ENCODE results near the gene TRPV3. TPM values are rescaled to one million over a fixed set of nuclear protein-coding genes. Genes with fewer than 3 reads are reported as not detected.

Gene TRPV3
- total RNA-seq, 2 experiments from 2014 or later, result 0.25 to 0.67 TPM

DNA sequence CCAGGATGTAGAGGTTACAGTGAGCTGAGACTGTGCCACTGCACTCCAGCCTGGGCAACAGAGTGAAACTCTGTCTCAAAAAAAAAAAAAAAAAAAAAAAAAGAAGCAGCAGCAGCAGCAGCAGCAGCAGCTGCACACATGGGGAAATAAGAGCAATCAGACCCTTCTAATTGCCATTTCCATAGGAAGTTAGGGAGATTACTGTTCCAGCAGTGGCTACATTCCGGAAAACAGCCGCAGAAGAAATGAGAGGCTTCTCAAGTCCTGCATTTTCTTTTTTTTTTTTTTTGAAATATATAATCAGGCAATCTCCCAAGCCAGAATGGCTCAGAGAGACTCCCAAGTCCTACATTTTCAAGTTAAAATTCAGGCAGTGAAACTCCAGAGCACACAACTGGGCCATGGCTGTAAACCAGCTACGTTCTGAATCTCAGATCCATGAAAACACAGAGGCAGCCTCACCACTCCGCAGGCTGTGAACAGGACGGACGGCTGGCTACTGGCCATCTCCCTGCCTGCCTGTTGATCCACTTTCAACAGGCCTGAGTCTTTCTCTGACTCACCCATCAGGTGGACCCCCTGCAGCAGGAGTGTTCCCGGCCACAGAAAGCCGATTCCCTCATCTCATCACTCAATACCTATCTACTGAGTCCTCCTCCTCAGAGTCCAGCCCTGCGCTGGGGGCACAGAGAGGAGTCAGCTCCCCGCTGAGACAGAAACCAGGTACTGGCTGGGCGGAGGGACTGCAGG is 36.6 kb upstream of the TRPV3 start:
- Mint-ChIP-seq H3K36me3 (ENCODE audit: low read depth) (peaks cover 5% of the 10 kb centered on the region), H3K27ac (no peak overlapping the region), H3K4me1 (ENCODE audit: low read depth) (no peaks in the 10 kb centered on the region), H3K9me3 (no peaks in the 10 kb centered on the region), H3K27me3 (no peaks in the 10 kb centered on the region), H3K4me3 (no peak overlapping the region)
- intact Hi-C loops (cut with micrococcal nuclease), result no loop called here
- ChIA-PET CTCF (interaction anchor here (1.0 kb wide), 1 partner anchor 9 kb away, joined by 3 read pairs; no protein-coding TSS in a partner anchor), POLR2A (no interaction called here)
- TF ChIP-seq, protein P1, sequence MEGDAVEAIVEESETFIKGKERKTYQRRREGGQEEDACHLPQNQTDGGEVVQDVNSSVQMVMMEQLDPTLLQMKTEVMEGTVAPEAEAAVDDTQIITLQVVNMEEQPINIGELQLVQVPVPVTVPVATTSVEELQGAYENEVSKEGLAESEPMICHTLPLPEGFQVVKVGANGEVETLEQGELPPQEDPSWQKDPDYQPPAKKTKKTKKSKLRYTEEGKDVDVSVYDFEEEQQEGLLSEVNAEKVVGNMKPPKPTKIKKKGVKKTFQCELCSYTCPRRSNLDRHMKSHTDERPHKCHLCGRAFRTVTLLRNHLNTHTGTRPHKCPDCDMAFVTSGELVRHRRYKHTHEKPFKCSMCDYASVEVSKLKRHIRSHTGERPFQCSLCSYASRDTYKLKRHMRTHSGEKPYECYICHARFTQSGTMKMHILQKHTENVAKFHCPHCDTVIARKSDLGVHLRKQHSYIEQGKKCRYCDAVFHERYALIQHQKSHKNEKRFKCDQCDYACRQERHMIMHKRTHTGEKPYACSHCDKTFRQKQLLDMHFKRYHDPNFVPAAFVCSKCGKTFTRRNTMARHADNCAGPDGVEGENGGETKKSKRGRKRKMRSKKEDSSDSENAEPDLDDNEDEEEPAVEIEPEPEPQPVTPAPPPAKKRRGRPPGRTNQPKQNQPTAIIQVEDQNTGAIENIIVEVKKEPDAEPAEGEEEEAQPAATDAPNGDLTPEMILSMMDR (IDR thresholded peaks at IDR 0.05), result no peak
- ATAC-seq (no peak), DNase-seq (no peak)

DNA sequence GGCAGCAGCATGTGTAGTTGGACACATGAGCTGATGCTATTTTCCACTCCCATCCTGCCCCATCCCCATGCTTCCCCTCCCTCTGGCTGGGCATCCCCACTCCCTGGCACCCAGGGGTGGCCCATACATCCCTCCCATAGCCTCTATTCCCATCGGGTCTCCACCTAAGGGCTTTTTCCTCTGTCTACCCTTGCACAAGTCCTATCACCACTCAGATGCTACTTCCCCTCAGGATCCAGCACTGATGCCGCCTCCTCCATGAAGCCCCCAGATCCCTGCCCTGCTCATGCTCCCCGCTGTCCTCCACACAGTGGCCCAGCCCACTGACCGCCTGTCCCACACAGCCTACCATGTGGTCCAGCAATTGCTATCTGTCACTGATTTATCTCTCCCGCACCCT is 35.8 kb upstream of the TRPV3 start:
- no peaks in the 10 kb centered on the region for H3K9me3 Mint-ChIP-seq
- no peaks in the 10 kb centered on the region for H3K4me1 Mint-ChIP-seq (ENCODE audit: low read depth)
- no peak overlapping the region for H3K4me3 Mint-ChIP-seq
- H3K27me3 Mint-ChIP-seq, result no peaks in the 10 kb centered on the region
- DNase-seq (no peak), ATAC-seq (no peak)
- ChIA-PET CTCF (no interaction called here), POLR2A (no interaction called here)
- TF ChIP-seq, protein P1 (IDR thresholded peaks at IDR 0.05), result no peak
- peaks cover 5% of the 10 kb centered on the region for H3K36me3 Mint-ChIP-seq (ENCODE audit: low read depth)
- intact Hi-C loops (cut with micrococcal nuclease), result no loop called here
- H3K27ac Mint-ChIP-seq, result no peak overlapping the region

DNA sequence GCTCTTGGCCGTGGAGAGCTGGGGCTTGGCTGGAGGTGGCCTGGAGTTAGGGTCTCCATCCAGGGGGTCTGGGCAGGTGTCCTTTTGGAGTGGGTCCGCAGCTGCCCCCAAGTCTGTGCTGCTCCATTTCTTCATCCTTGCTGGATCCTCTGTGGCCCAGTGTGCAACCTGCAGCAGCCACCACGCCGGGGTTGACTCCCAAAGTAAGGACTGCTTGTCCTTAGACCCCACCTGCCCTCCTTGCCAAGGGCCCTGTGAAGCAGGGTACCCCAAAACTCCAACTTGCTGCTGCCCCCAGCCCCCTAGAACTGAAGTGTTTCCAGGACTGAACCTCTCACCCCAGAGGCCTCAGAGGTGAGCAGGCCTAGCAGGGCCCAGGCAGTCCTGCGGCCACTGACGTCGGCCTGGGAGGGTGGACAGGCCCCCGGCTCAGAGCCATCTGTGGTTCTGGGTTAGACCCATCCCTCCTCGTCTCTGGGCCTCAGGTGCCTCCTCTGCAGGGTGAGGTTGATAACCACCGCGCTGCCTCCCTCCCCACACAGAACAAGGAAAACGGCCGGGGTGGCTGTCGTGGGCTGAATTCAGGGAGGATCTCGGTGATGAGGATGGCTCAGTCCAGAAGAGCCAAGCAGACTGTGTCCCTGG is 34.7 kb upstream of the TRPV3 start:
- no peaks in the 10 kb centered on the region for H3K27me3 Mint-ChIP-seq
- no peak overlapping the region for H3K27ac Mint-ChIP-seq
- DNase-seq (no peak), ATAC-seq (no peak)
- peaks cover 5% of the 10 kb centered on the region for H3K36me3 Mint-ChIP-seq (ENCODE audit: low read depth)
- H3K9me3 Mint-ChIP-seq, result no peaks in the 10 kb centered on the region
- intact Hi-C loops (cut with micrococcal nuclease), result no loop called here
- no peak overlapping the region for H3K4me3 Mint-ChIP-seq
- POLR2A ChIA-PET, result interaction anchor here (0.7 kb wide), 1 partner anchor 415 kb away, joined by 4 read pairs; no protein-coding TSS in a partner anchor
- CTCF ChIA-PET, result interaction anchor here (1.7 kb wide), 1 partner anchor 10 kb away, joined by 7 read pairs; no protein-coding TSS in a partner anchor
- TF ChIP-seq, protein P1 (IDR thresholded peaks at IDR 0.05), result no peak
- H3K4me1 Mint-ChIP-seq (ENCODE audit: low read depth), result no peaks in the 10 kb centered on the region

DNA sequence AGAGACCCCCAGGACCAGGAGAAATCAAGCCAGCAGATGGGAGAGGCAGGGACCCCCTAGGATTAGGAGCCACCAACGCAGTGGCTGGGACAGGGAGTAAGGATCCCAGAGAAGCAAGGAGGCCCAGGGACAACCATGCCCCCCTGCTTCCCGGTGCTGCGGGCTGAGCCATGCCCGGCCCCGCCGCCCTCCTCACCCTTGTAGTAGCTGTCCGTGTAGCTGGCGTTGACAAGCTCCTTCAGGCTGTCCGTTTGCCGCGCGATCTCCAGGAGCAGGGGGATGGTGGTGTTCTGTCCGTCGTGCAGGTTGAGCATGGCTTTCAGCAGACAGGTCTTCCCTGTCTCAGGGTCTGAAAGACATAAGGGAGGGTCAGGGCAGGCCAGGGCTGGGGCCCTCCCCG is 33.2 kb upstream of the TRPV3 start:
- POLR2A ChIA-PET, result no interaction called here
- CTCF ChIA-PET, result interaction anchor here (1.7 kb wide), 1 partner anchor 12 kb away, joined by 7 read pairs; no protein-coding TSS in a partner anchor
- no peak overlapping the region for H3K27ac Mint-ChIP-seq
- TF ChIP-seq, protein P1 (IDR thresholded peaks at IDR 0.05), result no peak
- ATAC-seq (no peak), DNase-seq (no peak)
- no peaks in the 10 kb centered on the region for H3K4me1 Mint-ChIP-seq (ENCODE audit: low read depth)
- H3K36me3 Mint-ChIP-seq (ENCODE audit: low read depth), result peaks cover 5% of the 10 kb centered on the region
- no peak overlapping the region for H3K4me3 Mint-ChIP-seq
- no peaks in the 10 kb centered on the region for H3K27me3 Mint-ChIP-seq
- intact Hi-C loops (cut with micrococcal nuclease), result no loop called here
- H3K9me3 Mint-ChIP-seq, result no peaks in the 10 kb centered on the region

DNA sequence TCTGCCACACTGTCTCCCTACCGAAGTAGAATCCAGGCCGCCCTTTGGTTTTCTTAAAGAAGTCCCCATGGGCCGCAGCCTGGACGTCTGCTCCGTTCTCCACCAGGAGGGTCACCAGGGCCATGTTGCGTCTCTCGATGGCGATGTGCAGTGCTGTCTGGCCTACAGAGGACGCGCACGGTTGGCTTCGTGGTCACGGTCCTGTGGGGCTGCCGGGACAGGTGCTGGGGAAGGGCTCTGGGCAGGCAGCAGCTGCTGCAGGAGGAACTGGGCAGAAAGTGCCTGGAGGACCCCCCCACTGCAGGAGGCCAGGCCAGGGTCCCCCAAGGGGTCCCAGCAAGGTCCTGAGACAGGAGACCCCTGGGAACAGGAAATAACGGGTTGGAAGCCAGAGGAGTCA is 32.6 kb upstream of the TRPV3 start:
- H3K4me1 Mint-ChIP-seq (ENCODE audit: low read depth), result no peaks in the 10 kb centered on the region
- ChIA-PET CTCF (no interaction called here), POLR2A (no interaction called here)
- H3K27me3 Mint-ChIP-seq, result no peaks in the 10 kb centered on the region
- intact Hi-C loops (cut with micrococcal nuclease), result no loop called here
- TF ChIP-seq, protein P1 (IDR thresholded peaks at IDR 0.05), result no peak
- H3K9me3 Mint-ChIP-seq, result no peaks in the 10 kb centered on the region
- no peak overlapping the region for H3K4me3 Mint-ChIP-seq
- ATAC-seq (no peak), DNase-seq (no peak)
- H3K27ac Mint-ChIP-seq, result no peak overlapping the region
- H3K36me3 Mint-ChIP-seq (ENCODE audit: low read depth), result peaks cover 5% of the 10 kb centered on the region

Data from activated CD8-positive, alpha-beta T cell treated with anti-CD3 and anti-CD28 coated beads for 36 hours (primary cell).